Ascending aorta (tissue), 2 donors: Measurements from ENCODE around the gene PIBF1. TPM values are rescaled to one million over a fixed set of nuclear protein-coding genes. Genes with fewer than 3 reads are reported as not detected.
"Not testable (repeated sequence)": the region's sequence is repeated elsewhere in the genome, so short reads cannot be mapped to it uniquely, and the experiment has no call there.

Experiments used
- DNase-seq, 2 donors: peaks; one replicate each; pipeline ENCODE4 v3.0.0-alpha.2; 2019; ENCODE audit warnings: low spot score in 2 of 2
- H3K27ac ChIP-seq, 2 donors: fragments of 200-600 bp; sonication (generic); one replicate each; pipeline ENCODE4 v1.5.1; 2016 to 2017; ENCODE audit warnings: mild to moderate bottlenecking in 1 of 2
- H3K27me3 ChIP-seq: fragments of 200-600 bp; sonication (generic); one replicate; pipeline ENCODE4 v1.5.1; 2017
- H3K36me3 ChIP-seq, 2 donors: fragments of 200-600 bp; sonication (generic); one replicate each; pipeline ENCODE4 v1.5.1; 2016
- H3K4me1 ChIP-seq, 2 donors: fragments of 200-600 bp; sonication (generic); one replicate each; pipeline ENCODE4 v1.5.1; 2016 to 2017; ENCODE audit warnings: mild to moderate bottlenecking in 1 of 2
- H3K4me3 ChIP-seq, 2 donors: fragments of 200-600 bp; sonication (generic); one replicate each; pipeline ENCODE4 v1.5.1; 2016 to 2017; ENCODE audit warnings: mild to moderate bottlenecking in 1 of 2
- H3K9me3 ChIP-seq, 2 donors: fragments of 200-600 bp; sonication (generic); one replicate each; pipeline ENCODE4 v1.5.1; 2016
- intact Hi-C: fragments of 100-400 bp; cut with DNase I; formaldehyde crosslinking; loops from one replicate; pipeline ENCODE4 v1.15.1; 2023
- total RNA-seq: library from RNA; depleted of rRNA; stranded (reverse); fragments of >200 nt; gene quantifications from one replicate; pipeline ENCODE4 v1.1.0, GENCODE V29; 2016
- TF ChIP-seq, protein P1 (sequence below), 3 experiments: fragments of 200-600 bp in 2 of 3; fragments of 450-650 bp in 1 of 3; sonication (generic) in 2 of 3; IDR thresholded peaks; one replicate each; pipeline ENCODE4 v1.5.1; 2016 to 2019; ENCODE audit warnings: antibody characterized with exemption in 3 of 3, mild to moderate bottlenecking in 1 of 3, moderate library complexity in 1 of 3

Gene PIBF1
- total RNA-seq, 1 donor from 2014 or later = 17.0 TPM

DNA sequence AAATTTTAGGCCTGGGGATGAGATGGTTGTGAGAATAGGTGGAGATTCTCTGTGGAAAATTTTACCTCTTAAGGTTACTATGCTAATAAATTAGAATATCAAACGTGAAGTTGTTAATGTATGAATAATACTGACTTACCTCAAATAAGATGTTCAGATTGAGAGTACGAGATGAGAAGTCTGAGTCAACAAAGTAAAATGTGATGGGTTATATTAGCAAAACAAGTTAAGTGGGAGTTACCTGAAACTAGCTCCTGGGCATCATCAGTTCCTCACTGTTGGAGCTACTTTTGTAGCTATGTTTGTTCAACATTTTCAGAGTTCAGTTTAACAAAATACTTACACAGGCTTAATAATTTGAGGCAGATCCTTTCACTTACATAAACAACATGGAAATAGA lies 108.6 kb downstream of the PIBF1 start:
- Histone ChIP-seq H3K36me3 (peaks cover under 1 to 1% of the 10 kb centered on the region in 2 donors), H3K27me3 (no peaks in the 10 kb centered on the region), H3K4me3 (no peak overlapping the region), H3K27ac (no peak overlapping the region), H3K9me3 (no peaks in the 10 kb centered on the region), H3K4me1 (no peaks in the 10 kb centered on the region)
- no peak for DNase-seq
- TF ChIP-seq, protein P1, sequence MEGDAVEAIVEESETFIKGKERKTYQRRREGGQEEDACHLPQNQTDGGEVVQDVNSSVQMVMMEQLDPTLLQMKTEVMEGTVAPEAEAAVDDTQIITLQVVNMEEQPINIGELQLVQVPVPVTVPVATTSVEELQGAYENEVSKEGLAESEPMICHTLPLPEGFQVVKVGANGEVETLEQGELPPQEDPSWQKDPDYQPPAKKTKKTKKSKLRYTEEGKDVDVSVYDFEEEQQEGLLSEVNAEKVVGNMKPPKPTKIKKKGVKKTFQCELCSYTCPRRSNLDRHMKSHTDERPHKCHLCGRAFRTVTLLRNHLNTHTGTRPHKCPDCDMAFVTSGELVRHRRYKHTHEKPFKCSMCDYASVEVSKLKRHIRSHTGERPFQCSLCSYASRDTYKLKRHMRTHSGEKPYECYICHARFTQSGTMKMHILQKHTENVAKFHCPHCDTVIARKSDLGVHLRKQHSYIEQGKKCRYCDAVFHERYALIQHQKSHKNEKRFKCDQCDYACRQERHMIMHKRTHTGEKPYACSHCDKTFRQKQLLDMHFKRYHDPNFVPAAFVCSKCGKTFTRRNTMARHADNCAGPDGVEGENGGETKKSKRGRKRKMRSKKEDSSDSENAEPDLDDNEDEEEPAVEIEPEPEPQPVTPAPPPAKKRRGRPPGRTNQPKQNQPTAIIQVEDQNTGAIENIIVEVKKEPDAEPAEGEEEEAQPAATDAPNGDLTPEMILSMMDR (IDR thresholded peaks at IDR 0.05) = no peak
- intact Hi-C loops = no loop called here

DNA sequence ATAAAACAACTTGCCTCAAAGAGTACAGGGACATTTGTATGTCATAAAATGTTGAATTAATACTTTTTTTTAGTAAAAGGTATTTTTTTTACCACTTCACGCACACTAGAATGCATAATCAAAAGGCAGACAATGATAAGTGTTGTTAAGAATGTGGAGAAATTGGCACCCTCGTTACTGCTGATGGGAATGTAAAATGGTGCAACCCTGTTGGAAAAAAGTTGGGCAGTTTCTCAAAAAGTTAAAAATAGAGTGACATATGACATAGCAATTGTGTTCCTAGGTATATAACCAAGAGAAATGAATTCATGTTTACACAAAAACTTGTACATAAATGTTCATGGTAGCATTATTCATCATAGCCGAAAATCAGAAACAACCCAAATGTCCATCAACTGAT lies 109.5 kb downstream of the PIBF1 start:
- Histone ChIP-seq H3K4me1 (no peaks in the 10 kb centered on the region), H3K4me3 (no peak overlapping the region), H3K27me3 (no peaks in the 10 kb centered on the region), H3K27ac (no peak overlapping the region), H3K36me3 (peaks cover 6 to 9% of the 10 kb centered on the region in 2 donors), H3K9me3 (no peaks in the 10 kb centered on the region)
- intact Hi-C loops = no loop called here
- TF ChIP-seq, protein P1 (IDR thresholded peaks at IDR 0.05) = no peak
- DNase-seq = no peak

DNA sequence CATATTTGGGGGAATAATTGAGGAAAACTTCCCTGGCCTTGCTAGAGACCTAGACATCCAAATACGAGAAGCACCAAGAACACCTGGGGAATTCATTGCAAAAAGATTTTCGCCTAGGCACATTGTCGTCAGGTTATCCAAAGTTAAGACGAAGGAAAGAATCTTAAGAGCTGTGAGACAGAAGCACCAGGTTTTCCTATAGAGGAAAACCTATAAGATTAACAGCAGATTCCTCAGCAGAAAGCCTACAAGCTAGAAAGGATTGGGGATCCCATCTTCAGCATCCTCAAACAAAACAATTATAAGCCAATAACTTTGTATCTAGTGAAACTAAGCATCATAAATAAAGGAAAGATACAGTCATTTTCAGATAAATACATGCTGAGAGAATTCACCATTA lies 114.9 kb downstream of the PIBF1 start:
- H3K9me3 ChIP-seq = no peaks in the 10 kb centered on the region
- no peak overlapping the region for H3K4me3 ChIP-seq
- H3K36me3 ChIP-seq = peaks cover 6 to 9% of the 10 kb centered on the region in 2 donors
- DNase-seq = no peak
- TF ChIP-seq, protein P1 (IDR thresholded peaks at IDR 0.05) = no peak
- H3K27me3 ChIP-seq = no peaks in the 10 kb centered on the region
- no peak overlapping the region for H3K27ac ChIP-seq
- H3K4me1 ChIP-seq = no peaks in the 10 kb centered on the region
- intact Hi-C loops = no loop called here

DNA sequence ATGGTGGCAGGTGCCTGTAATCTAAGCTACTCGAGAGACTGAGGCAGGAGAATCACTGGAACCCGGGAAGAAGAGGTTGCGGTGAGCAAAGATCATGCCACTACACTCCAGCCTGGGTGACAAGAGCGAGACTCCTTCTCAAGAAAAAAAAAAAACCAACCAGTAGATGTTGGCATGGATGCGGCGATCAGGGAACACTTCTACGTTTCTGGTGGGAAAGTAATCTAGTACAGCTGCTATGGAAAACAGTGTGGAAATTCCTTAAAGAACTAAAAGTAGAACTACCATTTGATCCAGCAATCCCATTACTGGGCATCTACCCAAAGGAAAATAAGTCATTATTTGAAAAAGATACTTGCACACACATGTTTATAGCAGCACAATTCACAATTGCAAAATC lies 119.6 kb downstream of the PIBF1 start:
- intact Hi-C loops, H3K27me3 ChIP-seq, DNase-seq, H3K36me3 ChIP-seq, H3K4me1 ChIP-seq, H3K4me3 ChIP-seq, H3K9me3 ChIP-seq: not testable (repeated sequence)
- peak overlapping the region in 1 of 2 donors; percentile 59 for H3K27ac ChIP-seq

DNA sequence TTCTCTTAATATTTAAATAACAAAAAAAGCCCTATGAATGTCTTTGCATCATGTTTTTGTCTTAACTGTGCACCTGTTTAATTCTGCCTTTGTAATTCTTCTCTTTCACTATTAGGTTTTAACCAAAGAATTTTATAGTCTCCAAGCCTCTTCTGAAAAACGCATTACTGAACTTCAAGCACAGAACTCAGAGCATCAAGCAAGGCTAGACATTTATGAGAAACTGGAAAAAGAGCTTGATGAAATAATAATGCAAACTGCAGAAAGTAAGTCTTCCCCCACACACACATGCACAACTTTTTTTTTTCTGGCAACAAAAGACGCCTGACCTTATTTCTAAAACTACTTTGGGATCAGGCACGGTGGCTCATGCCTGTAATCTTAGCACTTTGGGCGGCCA lies 126.5 kb downstream of the PIBF1 start:
- DNase-seq = no peak

DNA sequence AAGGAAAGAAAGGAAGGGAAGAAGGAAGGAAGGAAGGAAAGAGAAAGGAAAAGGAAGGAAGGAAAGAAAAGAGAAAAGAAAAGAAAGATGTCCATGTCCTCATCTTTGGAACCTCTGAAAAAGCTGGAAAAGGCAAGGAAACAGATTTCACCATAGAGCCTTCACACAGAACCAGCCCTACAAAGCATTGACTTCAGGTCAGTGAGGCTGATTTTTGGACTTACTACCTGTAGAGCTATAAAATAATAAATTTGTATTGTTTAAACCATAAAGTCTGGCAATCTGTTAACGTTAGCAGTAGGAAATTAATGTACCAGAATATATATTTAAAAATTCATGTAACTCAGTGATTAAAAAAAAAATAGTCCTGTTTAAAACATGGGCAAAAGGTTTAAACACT lies 130.0 kb downstream of the PIBF1 start:
- Histone ChIP-seq H3K27me3 (no peaks in the 10 kb centered on the region), H3K4me1 (no peaks in the 10 kb centered on the region), H3K27ac (no peak overlapping the region), H3K4me3 (no peak overlapping the region), H3K36me3 (peaks cover 13 to 22% of the 10 kb centered on the region in 2 donors), H3K9me3 (no peaks in the 10 kb centered on the region)
- intact Hi-C loops = no loop called here
- DNase-seq = no peak
- TF ChIP-seq, protein P1 (IDR thresholded peaks at IDR 0.05) = no peak

More for the DNA sequence above, 126.5 kb downstream of the PIBF1 start:
- Histone ChIP-seq H3K27me3 (no peaks in the 10 kb centered on the region), H3K9me3 (no peaks in the 10 kb centered on the region), H3K4me1 (no peaks in the 10 kb centered on the region), H3K4me3 (no peak overlapping the region), H3K27ac (no peak overlapping the region), H3K36me3 (peaks cover 13 to 22% of the 10 kb centered on the region in 2 donors)
- TF ChIP-seq, protein P1 (IDR thresholded peaks at IDR 0.05) = no peak
- intact Hi-C loops = no loop called here
